HG03139 (cell line): ENCODE data around the gene SPTBN2.
A peak's percentile ranks its signal among the peaks of the same experiment; 100 is the strongest.

Source experiments
- ATAC-seq: cut with Tn5 transposase; IDR thresholded peaks from one replicate; pipeline ENCODE4 v1.9.1; 2021; ENCODE audit not compliant: unreplicated experiment

Gene SPTBN2

GRCh38 chr11:66728693-66729385 is at the start of gene SPTBN2:
Gene SPTBN2, minus strand, starts transcription at chr11:66729216. Its CDS starts 7,976 bp downstream, at chr11:66721240.
- no peak for ATAC-seq

DNA sequence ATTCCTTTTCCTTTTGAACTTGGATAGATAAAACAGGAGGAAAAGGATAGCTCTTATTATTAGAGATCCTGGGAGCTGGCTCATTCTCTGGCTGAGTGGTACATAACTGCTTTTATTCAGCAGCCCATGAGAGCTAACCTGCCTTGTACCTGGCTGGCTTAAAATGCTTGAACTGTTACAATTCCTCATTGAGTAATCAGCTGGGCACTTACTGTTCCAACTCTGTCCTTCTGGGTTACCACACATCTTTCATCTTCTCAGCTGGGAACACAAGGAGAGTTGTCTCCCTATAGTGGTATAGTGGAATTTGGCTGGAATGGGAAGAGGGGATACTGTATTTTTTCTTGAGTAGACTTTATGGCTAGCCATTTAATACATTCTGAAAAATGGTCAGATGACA is 39.8 kb upstream of the SPTBN2 start:
- ATAC-seq, result no peak

DNA sequence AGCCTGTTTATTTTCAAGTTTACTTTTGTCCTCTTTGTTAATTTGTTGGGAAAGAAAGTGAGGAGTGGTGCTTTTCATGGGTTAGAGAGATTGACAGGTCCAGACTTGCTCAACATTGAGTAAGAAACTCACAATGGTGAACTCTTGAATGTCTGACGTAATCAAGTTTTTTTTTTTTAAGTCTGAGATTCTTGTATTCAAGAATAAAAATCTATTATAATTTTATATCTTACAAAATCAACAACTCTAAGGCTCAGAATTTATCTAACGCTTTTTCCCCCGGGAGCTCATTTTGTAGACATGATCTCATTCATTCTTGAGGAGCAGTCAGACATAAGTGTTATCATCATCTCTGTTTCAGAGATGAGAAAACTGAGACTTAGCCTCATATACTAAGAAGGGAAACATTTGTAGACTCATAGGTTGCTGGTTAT is 39.1 kb upstream of the SPTBN2 start:
- no peak for ATAC-seq

- ATAC-seq, result no peak
Measured at GRCh38 chr11:66767666-66768065, 38.6 kb upstream of the SPTBN2 start.

- no peak for ATAC-seq
Measured at GRCh38 chr11:66766681-66767080, 37.7 kb upstream of the SPTBN2 start.

- no peak for ATAC-seq
Measured at GRCh38 chr11:66762088-66762487, 33.1 kb upstream of the SPTBN2 start.

- ATAC-seq, result no peak
Measured at GRCh38 chr11:66752148-66752547, 23.1 kb upstream of the SPTBN2 start.

DNA sequence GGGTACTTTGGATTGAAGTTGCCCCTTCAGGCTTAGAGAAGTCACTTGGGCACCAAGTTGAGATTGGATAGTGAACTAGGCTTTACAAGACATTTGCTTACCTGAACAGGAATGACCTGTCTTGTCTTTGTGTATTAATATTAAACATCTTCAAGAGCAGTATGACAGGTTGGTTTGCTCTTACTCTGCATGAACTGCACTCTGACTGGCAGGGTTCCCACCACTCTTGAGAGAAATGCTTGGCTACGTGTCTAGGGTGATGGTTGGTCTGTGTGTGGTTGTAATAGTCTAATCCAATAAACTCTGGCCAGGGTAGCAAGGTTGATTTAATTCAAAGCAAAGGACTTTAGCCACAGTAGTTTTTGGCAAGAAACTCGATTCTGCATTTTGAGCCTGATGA is 20.1 kb upstream of the SPTBN2 start:
- ATAC-seq, result no peak

DNA sequence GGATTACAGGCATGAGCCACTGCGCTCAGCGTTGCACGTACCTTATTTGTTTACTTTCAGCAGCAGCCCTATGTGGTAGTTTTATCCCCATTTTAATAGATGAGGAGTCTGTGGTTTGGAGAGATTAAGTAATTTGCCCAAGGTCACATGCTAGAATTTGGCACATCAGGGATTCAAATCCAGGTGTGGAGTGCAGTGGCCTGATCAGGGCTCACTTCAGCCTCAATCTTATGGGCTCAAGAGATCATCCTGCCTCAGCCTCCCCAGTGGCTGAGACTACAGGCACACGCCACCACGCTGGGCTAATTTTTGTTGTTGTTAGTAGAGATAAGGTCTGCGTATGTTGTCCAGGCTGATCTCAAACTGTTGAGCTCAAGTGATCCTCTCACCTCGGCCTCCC is 18.5 kb upstream of the SPTBN2 start:
- no peak for ATAC-seq

DNA sequence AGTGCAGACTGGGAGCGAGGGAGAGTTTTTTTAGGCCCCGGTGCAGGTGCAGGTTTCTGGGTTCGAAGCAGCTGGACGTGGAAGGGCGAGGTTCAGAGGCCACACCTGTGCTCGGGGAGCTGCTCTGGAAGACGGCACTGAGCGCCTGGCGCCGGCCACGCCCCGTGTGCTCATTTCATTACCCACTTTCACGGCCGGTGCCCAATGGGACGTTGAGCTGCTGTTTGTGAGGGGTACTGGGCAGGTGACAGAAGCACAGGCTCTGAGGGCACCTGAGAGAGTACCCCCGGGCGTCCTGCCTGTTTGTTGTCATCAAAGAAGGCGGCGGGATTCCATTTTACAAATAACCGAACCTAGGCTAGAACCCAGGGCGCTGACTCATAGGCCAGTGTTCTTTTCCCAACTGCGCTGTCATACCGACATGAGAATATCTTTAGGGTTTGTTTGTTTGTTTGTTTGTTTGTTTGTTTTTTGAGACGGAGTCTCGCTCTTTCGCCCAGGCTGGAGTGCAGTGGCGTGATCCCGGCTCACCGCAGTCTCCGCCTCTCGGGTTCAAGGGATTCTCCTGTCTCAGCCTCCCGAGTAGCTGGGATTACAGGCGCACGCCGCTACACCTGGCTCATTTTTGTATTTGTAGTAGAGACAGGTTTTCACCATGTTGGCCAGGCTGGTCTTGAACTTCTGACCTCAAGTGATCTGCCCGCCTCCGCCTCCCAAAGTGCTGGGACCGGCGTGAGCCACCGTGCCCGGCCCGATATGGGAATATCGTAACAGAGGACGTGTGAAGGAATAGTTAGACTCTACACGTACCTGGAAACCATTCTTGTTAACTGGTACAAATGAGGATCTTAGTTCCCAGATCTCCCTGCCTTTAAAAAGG is 16.6 kb upstream of the SPTBN2 start:
- peak; percentile 41 for ATAC-seq

DNA sequence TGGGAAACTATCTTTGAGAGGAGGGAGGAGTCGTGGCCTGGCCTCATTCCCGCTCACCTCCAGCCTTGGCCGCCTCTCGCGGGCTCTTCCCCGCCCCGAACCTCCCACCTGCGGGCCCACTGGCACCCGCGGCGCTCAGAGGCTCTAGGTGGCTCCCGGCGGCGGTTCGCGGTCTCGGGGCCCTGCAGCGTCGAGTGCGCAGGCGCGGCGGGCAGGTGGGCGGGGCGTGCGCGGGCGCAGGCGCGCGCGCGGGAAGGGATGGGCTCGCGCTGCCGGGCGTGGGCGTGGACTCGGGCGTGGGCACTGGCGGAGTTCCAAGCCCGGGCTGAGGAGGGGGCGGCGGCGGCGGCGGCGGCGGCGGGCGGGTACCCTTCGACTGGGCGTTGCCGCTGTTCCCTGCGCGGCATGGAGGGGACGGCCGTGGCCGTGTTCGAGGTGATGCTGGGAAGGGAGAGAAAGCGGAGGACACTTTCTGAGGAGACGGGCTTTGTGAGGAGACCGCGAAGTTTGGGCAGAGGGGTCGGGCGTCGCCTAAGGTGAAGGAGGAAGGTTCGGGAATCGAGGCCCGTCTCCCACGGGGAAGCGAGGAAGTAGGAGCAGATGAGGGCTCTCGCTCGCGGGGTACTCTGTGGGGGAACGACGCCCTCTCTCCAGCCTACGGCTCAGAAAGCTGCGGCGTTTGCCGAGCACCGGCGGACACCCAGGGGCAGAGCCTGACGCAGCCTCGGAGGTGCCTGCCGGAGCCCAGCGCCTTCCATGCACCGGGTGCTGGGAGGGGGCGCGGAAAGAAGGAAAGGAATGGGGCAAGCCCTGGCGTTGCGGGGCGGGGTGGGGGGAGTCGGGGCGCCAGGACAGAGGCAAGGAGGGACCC is 15.7 kb upstream of the SPTBN2 start:
- peak; percentile 70 for ATAC-seq

DNA sequence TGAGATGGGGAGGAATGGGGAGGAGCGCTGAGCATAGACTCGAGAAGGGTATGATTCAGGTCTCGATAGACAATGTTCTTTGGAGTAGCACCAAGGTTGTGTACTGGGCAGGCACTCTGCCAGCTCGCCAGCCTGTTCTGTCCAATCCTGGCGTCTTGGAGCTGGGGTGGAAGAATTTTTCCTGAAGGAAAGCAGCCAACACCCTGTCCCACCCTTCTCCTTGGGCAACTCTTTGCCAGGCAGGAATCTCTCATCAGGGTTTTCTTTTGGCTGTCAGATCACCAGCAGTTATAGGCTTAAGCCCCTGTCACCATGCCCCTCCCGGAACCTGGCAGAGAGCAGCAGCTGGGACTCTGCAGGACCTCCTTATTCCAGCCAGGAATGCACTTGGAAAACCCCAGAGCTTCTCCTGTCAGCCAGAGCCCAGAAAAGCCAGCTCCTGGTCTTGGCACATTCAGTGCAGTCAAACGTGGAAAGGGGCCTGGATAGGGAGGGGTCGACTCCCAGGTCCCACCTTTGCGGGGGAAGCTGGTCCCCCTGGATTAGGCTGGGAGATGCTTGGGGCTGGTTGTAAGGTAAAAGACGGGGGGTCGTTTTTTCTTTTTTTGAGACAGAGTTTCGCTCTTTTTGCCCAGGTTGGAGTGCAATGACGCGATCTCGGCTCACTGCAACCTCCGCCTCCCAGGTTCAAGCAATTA is 14.4 kb upstream of the SPTBN2 start:
- ATAC-seq, result no peak

- ATAC-seq, result no peak
Measured at GRCh38 chr11:66741153-66741552, 12.1 kb upstream of the SPTBN2 start.

DNA sequence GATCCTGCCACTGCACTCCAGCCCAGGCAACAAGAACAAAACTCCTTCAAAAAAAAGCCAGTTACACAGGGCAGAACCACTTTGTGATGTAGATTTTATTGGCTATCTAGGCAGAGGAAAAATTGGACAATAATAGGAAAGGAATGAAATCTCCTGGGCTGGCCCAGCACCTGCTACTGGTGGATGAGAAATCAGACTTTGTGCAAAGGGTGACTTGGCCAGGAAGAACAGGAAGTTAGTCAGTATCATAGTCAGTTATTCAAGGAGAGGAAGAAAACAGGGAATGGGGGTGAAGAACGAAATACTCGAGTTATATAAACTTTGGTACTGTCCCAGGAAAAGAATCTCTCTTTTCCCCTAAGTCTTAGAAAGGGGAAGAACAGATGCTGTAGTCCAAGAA is 11.0 kb upstream of the SPTBN2 start:
- ATAC-seq, result no peak

DNA sequence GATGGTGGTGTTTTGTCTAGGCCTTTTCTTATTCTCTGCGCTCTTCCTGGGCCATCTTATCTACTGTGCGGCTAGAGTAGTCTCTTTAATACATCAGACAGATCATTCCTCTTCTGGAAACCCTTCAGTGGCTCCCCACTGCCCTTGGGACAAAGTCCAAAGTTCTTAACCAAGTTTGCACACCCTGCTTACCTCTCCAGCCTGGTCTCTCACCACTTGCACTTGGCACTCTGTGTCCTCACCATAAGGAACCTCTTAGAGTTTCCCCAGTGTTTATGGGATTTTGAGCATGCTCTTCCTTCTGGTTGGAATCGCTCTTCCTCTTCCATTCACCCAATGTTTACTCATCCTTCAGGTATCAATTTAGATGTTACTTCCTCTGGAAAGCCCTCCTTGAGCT is 5.2 kb upstream of the SPTBN2 start:
- no peak for ATAC-seq

GRCh38 chr11:66729447-66729846 is 431 bp upstream of the SPTBN2 start:
- no peak for ATAC-seq

DNA sequence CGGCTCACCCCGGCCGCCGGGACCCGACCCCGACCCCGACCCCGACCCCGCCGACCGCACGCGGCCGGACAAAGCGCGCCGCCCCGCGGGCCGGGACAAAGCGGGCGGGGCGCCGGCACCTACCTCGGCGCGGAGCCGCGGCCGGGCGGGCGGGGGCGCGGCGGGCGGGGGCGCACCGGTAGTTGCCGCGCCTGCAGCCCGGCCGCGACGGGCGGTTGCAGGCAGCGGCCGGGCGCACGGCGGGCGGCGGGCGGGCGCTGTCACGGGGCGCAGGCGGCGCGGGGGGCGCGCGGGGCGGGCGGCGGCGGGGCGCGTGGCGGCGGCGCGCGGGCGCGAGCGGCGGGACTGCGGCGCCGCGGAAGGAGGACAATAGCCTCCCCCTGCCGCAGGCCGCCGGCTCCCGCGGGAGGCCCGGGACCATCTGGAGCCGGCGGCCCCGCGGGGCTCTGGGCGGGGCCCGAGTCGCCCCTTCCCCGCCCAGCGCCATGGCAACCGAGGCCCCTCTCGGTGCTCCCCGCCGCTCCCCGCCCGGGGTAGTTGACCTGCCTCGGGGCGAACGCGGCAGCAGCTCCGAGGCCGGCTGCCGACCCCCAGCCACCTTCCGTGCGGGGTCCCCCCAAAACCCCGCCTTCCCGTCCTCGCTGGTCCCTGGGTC is 851 bp downstream of the SPTBN2 start:
- ATAC-seq, result no peak

- no peak for ATAC-seq
Measured at GRCh38 chr11:66727282-66728037, 1.6 kb downstream of the SPTBN2 start.

DNA sequence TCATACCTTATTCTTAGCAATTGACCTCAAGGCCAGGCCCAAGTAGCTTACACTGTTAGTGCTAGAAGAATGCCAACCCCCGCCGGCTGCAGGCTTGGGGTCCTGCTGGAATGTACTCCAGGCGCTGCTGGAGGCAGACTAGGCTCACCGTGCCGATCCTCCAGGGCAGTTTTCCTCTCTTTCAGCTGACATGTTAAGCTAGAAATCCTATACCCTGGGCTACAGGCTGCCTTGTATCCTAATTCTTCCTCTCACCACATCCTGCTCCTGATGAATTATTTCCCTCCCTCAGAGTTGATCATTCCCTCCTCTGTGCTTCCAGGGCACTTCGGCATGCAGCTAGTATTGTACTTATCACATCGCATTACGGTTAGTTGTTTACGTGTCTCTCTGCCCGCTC is 3.4 kb downstream of the SPTBN2 start:
- ATAC-seq, result no peak

DNA sequence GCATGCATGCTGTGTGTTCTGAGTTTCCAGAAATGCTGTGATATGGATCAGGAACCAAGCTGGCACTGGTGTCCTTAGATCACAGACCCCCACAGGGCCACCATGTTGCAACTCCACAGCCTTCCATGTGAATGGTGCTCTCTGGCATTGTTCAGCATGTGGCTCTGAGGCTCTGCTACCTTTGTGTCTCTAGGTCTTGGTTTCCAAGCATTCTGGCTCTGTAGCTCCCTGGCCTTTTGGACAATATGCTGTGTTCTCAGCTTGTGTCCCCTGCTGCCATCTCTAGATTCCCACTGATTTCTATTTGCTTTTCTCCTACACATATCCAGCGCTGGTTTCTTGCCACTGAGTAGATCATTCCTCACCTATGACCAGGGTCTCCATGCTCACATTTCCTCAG is 3.9 kb downstream of the SPTBN2 start:
- no peak for ATAC-seq
